Testis (tissue), 2 donors: Measurements from ENCODE around the gene TMED6.

ENCODE experiments used
- CTCF ChIP-seq, 3 experiments: fragments of 450-650 bp in 2 of 3; fragments of 200-600 bp in 1 of 3; sonication (generic) in 1 of 3; IDR thresholded peaks; one replicate each; pipeline ENCODE4 v1.5.1; 2016 to 2019; ENCODE audit warnings: antibody characterized with exemption in 3 of 3, mild to moderate bottlenecking in 2 of 3, moderate library complexity in 1 of 3
- POLR2A ChIP-seq: fragments of 450-650 bp; IDR thresholded peaks from one replicate; pipeline ENCODE4 v1.6.1; 2017; ENCODE audit warnings: antibody characterized with exemption, mild to moderate bottlenecking, moderate library complexity

DNA sequence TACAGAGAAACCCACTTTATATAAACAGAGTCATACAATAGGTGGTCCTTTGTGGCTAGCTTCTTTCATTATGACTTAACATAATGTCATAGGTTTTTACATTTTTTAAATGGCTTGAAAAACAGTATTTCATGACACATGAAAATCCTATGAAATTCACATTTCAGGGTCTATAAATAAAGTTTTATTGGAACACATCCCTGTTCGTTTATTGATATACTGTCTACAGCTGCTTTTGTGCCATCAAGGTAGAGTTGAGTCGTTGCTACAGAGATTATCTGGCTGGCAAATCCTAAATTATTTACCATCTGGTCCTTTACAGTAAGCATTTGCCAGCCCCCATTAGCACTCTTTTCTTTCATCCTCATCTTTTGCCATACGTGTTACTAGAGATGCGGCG, 38.1 kb downstream of the TMED6 start:
- TF ChIP-seq CTCF (IDR thresholded peaks at IDR 0.05) = no peak
- no peak for TF ChIP-seq POLR2A
